ENCODE results near the gene TRIM26.

- TF ChIP-seq POLR2AphosphoS5 (IDR thresholded peaks at IDR 0.05; ENCODE audit: low read depth) (no peak), CTCF (conservative IDR thresholded peaks at IDR 0.05; ENCODE audit: low read depth in 2 of 2) (no peak), EZH2 (IDR thresholded peaks at IDR 0.05; ENCODE audit: low read depth, unreplicated experiment) (no peak), REST (IDR thresholded peaks at IDR 0.05; ENCODE audit: unreplicated experiment) (no peak)
Observed at GRCh38 chr6:30214657-30214982, 1.4 kb upstream of the TRIM26 start.

Measured in GM23338 (cell line).